ENCODE data around the gene TENM3.

Gene TENM3

DNA sequence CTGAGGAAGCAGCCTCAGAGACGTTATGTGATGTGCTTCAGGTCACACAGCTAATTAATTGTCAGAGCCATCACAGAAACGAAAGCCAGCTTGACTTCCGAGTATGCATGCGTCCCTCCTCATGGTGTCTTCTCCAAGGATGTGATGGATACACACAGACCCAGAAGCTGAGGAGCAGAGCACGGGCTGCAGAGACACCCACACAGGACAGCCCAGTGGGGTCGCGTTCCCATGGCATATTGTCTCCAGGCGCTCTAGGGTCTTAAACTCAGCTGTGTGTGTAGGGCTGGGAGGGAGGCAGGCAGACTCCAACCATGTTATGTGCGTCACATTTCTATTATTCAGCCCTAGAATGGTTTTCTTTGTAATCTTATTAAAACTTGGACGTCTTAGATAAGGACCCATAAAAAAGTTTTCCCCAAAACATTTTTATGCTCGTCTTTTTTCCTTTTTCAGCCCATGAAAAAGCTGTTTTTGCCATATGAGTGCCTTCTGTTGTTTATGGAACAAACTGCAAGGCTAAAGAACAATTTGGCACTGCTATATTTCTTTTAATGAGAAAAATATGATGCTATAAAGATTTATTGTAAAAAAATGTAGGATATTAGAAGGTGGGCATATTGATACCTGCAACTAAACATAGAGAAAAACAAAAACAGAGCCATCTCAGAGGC, 48.5 kb downstream of the TENM3 start:
- no peak for DNase-seq

DNA sequence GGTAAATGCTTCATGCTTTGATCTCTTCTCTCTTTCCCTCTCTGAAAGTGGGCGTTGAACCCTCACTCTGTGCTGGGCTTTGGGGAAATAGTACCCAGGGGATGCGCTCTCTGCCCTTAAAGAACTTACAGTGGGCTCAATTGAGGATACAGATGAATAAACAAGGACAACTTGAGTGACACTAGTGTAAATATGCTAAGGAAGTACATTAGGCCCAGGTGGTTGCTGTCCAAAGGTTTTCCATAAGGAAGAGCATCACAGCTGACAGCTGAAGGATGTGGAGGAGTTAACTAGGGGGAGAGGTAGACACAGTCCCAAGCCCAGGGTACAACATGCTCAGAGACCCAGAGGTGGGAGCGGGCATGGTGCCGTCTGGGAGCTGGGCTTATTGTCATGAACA, 49.4 kb downstream of the TENM3 start:
- DNase-seq, result no peak

DNA sequence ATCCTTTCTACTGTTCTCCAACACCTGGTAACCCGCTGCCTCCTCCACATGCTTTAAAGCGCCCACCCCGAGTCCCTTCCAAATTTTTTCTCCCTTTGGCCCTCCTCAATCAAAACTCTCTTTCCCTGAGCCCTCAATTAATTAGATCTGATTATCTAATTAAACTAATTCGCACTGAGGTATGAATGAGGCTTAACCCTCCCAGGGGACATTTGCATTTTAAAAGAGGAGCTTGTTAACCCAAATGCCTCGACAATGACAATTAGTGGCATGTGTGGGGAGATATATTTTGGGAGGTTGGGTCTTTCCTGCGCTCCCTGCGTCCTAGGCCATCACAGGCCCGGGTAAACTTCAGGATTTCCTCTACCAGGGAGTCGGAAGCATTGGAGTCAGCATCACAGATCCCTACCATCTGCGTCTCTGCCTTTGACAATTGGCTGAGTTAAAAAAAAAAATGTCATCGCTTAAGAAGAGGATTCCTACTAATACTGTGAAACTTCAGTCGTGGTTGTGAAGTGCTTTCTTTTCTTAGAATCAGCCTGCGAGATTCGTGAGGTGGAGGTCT, 50.6 kb downstream of the TENM3 start:
- no peak for DNase-seq

DNA sequence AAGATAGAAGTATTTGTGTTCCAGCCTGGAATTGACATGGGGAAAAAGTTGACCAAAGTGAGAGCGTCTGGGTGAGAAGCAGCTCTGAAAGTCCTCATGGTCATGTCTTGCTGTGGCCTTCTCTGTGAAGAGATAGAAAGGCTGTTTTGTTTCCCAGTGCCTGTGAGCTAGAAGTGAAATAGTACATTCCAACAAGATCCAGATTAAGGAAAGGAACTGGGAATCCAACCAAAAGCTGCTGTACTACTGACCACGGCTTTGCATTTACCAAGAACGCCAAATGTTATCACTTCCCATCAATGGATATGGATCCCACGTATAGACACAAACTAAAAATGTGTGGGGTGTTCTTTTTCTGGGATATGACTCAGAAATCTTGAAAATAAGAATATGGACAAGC, 51.2 kb downstream of the TENM3 start:
- peak; percentile 31 for DNase-seq

DNA sequence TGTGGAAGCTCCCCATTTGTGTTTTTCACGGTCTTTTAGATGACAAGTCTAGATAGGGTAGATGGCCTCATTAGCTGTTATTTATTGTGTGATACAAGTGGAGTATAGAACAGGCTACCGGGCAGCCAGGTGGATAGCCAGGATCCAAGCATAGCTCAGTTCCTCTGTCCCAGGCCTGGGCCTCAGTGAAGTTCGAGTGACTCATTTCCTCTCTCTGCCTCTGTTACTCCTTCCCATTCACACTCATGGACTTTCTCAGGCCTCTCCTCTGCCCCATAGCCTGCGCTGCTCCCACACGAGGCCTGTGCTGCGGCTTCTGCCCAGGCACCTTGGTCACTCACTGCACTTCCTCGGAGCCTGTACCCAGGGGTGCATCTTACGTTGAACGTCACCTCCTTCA, 54.5 kb downstream of the TENM3 start:
- no peak for DNase-seq

DNA sequence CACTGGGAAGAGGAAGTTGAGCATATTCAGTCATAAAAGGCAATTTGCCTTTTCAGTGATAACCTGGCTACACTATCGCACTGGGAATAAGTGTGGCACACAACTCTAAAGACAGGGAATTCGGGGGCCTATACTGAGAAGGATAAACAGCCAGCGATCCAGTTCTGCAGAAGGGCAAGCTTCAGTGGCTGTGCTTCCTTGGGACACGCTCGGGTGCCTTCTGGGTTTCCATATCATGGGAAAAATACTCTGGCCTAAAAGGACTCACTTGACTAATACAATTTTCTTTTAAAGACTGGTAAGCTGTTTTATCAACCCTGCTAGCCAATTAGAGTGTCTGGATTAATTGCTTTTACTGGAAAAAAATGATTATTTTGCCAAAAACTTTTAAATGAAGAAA, 58.5 kb downstream of the TENM3 start:
- DNase-seq, result no peak

DNA sequence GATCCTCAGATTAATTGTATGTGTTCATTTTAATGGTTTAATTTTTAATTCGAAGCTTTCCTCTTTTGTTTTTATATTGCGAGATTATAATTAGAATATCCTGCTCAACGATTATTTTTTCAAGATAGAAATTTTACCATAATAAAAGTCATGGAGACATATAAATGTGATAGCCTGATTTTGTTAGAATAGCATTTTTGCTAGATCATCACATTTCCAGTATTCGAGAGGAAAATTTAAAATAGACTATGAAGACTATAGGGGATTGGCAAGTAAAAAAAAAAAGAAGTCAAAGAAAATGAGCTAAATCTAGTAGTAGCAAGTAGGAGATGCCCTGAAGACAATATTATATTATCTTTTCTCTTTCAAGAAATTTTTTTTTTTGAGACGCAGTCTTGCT, 60.6 kb downstream of the TENM3 start:
- no peak for DNase-seq

DNA sequence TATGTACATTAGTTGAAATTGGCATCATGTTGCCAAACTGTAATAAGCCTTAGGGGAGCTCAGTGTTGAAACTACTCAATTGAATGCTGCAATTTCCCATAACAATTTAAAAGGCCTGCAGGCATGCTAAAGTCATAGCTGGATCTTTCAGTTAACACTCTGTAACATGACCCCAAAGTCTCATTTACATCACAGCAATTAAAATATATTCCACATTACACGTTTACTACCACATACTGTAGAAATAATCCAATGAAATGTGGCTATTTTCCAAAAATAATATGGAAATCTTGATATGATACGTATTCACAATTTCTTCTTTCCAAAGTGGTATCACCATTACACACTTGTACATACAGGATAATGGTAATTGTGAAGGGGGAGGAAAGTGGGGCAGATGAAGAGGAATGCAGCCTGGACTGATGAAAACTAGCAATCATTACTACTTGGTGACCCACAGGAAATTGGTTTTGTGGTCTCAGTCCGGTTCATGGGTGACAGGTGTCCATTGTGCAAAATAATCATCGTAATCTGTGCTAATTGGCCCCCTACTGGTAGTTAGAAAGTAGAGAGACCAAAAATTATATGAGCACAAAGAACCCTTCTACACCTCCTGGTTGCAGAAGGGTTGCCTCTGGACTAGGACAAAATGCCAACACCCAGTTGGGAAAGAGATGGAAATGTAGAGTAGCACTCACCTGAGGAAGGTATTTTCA, 63.7 kb downstream of the TENM3 start:
- DNase-seq, result peak; percentile 50

DNA sequence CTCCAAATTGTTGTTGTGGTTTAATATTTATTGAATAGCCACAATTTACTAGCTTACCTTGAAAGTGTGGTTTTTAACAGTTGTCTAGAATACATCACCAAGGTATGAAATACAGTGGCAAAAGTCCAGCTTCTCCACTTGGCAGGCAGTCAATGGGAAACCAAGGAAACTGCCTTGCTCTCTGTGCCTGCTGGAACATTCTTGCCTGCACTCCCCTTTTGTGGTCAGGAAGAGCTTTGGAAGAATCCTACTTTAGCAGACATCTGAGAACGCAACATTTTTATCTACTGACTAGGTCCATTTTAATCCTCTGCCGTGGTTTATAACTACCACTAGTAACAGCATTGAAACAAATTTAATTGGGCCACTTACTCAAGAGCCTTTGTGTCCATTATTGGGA, 64.5 kb downstream of the TENM3 start:
- DNase-seq, result peak; percentile 97

DNA sequence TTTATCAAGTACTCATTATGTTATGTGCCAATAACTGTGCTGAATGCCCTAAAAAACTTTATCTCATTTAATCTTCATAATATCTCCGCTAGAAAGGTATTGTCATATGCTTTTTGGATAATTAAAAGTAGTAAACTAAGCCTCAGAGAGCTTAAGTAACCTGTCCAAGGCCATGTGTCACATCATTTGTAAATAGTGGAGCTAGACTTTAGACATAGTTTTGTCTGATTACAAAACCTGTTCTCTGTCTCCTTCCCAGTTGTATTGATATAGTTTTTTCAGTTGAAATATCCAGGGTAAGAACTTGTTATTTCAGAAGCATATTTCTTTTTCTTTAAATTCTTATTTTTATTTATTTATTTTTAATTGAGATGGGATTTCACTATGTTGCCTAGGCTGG, 66.7 kb downstream of the TENM3 start:
- DNase-seq, result no peak

DNA sequence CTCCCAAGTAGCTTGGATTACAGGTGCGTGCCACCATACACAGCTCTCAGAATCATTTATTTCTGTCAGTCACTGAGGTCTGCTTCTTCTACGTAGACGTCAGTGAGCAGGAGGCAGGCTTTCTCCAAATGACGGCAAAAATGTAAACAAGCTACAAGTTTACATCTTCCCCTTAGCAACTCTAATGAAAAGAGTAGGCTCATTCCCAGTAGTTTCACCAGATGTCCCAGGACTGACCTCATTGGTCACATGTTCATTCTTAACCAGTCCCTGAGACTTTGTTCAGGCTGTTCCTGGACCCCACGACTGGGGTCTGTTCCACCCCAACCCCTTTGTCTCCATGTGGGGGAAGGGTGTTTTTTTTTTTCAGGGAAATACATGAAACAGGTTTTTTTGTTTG, 67.1 kb downstream of the TENM3 start:
- no peak for DNase-seq

DNA sequence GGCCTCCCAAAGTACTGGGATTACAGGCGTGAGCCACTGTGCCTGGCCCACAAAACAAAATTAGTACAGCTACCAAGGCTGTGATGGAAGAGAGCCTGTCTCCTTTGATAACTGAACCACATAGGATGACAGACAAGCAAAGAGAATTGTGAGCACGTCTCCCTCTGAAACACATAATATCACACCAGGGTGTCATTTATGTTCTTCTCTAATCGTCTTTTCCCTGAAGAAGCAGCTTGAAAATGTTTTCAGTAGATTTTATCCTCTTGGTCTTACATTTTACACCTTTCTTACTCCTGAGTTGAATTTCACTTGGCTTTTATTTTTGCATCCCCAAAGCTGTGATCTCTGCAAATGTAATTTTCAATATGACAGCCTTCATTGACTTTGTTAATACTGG, 67.8 kb downstream of the TENM3 start:
- no peak for DNase-seq

DNA sequence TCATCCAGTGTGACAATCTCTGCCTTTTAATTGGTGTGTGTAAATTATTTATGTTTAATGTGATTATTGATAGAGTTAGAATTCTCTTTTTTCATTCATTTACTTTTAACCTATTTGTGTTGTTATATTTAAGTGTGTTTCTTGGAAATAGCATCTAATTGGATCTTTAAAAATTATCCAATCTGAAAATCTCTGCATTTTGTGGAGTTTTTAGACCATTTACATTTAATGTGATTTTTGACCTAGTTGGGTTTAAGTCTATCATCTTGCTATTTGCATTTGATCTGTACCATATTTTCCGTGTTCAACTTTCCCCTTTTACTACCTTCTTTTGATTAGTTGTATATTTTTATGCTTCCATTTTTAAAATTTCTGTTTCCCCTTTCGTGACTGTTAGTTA, 71.3 kb downstream of the TENM3 start:
- DNase-seq, result no peak

DNA sequence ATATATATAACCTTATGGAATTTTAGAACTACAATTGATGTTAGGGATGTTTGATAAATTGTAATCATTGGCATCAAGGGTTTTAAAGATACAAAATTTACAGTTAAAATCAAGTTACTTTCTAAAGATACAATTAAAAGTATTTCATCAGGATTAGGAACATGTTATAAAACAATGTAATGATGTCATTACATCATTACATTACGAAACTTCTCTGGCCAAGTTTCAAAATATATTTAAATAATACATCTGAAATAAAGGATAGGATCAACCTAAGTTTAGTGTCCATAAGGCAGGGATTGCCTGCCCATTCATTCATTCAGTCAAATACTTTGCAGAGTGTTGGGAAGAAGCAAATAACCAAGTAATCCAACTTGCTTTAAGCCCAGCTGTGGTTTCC, 75.1 kb downstream of the TENM3 start:
- no peak for DNase-seq

DNA sequence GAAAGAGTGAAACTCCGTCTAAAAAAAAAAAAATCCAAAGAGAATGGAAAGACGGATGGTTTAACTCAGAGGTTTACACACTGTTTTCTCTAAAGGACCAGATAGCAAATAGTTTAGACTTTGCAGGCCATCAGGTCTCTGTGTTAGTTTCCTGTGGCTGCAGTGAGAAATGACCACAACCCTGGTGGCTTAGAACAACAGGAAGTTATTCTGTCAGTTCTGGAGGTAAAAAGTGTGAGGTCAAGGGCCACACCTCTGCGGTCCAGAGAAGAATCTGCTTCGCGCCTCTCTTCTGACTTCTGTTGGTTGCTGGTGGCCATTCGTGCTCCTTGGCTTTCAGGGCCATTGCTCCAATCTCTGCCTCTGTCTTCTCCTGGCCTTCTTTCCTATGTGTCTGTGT, 76.9 kb downstream of the TENM3 start:
- DNase-seq, result no peak

DNA sequence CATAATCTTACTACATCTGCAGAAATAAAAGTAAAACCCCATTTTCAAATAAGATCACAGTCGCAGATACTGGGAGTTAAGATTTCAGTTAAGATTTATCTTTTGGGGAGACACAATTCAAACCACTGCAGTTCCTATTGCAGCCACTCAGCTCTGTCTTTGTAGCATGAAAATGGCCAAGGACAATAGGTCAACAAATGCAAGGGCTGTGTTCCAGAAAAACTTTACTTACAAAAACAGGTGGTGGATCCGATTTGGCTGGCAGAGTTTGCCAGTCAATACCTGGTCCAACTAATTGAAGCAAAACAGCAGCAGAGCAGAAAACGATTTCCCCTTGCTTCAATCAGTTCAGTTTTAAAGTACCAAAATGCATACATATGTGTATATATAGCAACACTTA, 77.4 kb downstream of the TENM3 start:
- no peak for DNase-seq

DNA sequence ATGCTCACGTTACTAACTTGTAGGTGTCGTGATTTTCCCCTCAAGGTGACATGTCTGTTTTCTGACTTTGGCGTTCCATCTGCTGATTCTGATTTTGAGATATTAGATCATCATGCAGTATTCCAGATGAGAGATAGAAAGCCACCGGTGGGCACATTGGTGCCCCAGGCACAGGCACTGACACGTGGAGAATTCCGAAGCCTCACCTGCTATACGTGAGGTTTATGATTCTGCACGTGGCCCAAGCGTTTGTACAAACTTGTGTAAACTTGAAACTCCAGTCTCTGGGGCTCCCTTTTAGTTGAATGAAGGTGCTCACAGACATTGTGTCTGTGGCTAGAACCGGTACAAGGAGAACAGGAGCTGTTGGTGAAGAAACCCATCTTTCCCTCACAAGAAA, 81.1 kb downstream of the TENM3 start:
- no peak for DNase-seq

DNA sequence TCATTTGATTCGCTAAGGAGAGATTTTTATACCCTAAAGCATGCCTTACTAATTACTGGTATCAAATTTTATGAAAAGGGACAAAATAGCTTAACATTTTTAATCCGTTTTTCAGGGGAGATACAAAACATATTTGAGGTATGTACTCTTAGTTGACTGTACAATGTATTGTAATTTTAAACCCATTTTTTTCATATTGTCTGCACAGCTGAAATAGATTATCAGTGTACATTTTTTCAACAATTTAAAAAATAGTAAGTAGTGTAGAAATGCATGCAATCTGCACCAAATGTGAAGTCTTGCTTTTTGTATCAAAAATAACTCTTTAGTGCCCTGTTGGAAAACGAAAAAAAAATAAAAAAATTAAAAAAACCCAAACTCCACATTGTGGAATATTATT, 82.2 kb downstream of the TENM3 start:
- no peak for DNase-seq

DNA sequence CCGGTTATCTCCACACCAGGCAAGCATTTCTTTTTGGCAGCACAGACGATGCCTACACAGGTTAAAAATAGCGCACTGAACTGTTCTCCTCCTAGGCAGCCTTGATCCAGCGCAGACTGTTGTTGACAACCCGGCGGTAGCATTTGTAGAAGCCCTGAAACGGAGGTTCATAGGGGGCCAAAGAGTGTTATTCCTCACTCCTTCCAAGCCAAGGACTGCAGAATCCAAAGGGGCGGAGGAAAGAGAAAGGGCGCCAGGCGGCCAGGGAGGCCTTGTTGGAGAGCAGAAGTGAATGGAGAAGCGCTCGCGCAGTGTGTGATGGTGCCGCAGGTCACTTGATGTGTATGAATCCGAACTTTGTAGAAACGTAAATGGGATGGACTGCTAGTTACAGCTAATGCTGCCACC, 82.7 kb downstream of the TENM3 start:
- DNase-seq, result no peak

DNA sequence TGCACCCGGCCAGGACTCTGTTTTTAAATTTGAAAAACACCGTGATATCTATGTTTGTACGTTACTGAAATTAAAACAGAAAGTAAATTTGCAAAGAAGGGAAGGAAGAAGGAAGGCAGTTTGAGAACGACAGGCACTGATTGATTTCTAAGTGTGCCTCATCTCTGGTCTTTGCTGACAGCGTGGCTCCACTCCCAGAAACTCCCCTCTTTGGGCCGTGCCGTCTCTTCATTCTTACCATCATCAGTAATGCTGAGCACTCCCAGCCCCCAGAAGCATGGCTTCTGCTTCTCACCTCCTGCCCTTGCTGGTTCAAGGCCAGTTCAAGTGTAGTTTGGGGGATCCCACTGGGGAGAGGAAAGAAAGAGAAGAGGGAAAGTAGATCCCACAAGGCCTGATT, 85.3 kb downstream of the TENM3 start:
- no peak for DNase-seq

DNA sequence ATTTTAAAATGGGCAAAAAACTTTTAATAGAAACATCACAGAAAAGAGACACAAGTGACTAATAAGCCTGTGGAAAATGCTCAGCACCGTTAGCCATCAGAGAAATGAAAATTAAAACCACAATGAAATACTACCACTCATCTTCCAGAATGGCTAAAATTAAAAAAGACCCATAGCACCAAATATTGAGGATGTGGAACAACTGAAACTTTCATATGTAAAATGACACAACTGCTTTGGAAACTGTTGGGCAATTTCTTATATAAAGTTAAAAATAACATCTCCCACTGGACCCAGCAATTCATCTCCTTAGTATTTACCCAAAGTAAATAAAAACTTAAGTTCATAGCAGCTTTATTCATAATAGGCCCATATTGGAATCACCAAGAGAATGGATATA, 94.2 kb downstream of the TENM3 start:
- peak; percentile 29 for DNase-seq

DNA sequence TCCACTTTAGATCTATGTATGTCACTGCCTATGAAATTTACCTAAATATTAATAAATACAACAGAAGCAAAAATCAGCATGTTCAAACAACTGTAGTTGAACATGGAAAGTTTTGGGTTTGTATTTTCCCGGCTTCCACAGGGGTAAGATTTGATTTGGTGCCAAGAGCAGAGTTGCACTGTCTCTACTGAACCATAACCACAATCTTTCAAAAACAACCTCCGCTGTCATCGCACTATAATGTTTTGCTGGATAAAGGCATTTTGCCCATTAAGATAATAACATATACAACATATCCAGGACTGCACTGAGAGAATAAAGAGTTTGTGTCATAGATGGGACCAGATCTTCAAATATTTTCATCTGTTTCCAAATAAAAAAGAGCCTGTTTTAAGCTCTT, 94.9 kb downstream of the TENM3 start:
- peak; percentile 65 for DNase-seq

DNA sequence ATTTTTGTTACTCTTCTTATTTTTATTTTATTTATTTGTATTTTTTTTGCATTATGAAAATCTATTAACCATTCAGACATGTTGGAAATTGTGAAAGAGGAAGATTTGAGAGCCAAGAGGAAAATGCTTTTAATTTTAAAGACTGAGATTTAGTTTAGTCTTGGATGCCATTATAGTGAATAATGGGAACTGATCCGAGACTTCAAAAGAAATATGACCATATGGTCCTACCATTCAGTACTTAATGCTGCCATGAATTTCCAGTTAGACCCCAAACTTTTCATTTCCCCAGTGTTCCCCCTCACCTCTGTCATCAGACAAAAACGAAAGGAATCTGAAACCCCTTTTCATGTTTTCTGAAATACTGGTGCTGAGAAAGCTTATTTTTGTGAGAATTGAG, 95.5 kb downstream of the TENM3 start:
- peak; percentile 29 for DNase-seq

DNA sequence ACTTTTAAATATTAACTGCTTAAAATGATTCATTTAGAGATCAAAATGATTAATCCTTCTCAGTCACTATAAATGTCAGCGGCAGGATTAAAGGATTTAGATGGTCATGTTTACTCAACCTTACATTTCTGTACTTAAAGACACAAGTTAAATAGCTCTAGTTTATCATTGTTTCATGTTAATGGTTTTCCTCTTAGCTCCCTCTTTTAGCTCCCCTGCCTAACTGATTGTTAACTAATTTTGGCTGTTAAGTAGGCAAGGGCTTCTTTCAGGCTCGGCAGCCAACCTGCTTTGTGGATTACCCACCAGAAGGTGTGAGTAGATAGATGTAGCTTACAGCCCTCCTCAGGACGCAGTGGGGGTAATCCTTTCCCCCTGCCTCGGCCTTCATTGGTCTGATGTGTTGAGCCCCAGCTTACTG, 96.0 kb downstream of the TENM3 start:
- no peak for DNase-seq
